OCI-LY7 (cell line): ENCODE results near the gene GPRC5A.
"Not testable (repeated sequence)": the region's sequence is repeated elsewhere in the genome, so short reads cannot be mapped to it uniquely, and the experiment has no call there.

Source experiments
- CTCF ChIP-seq: fragments of 200-600 bp; sonication (generic); conservative IDR thresholded peaks from 2 replicates; pipeline ENCODE4 v1.5.1; 2014; ENCODE audit warnings: mild to moderate bottlenecking, antibody characterized with exemption, low read length, moderate library complexity, mixed read lengths
- EZH2phosphoT487 ChIP-seq: fragments of 200-600 bp; sonication (generic); IDR thresholded peaks from 2 replicates; pipeline ENCODE4 v1.6.1; 2018; ENCODE audit warnings: low read depth, borderline replicate concordance, mild to moderate bottlenecking, mixed run types, antibody characterized with exemption, low read length, moderate library complexity, mixed read lengths

GRCh38 chr12:12846780-12847179, 44.6 kb upstream of the GPRC5A start:
- TF ChIP-seq CTCF, EZH2phosphoT487: not testable (repeated sequence)
